Esophagus muscularis mucosa (tissue), 3 donors: Measurements from ENCODE around the gene CHMP2A.

Experiments
- CTCF ChIP-seq, 3 experiments: fragments of 200-600 bp in 2 of 3; fragments of 450-650 bp in 1 of 3; sonication (generic) in 2 of 3; IDR thresholded peaks; one replicate each; pipeline ENCODE4 v1.5.1; 2017 to 2019; ENCODE audit warnings: antibody characterized with exemption in 3 of 3, mild to moderate bottlenecking in 2 of 3, moderate library complexity in 1 of 3
- POLR2AphosphoS5 ChIP-seq, 2 donors: sonication (generic); formaldehyde crosslinking; IDR thresholded peaks; one replicate each; pipeline ENCODE4 v1.6.1; 2017; ENCODE audit warnings: antibody characterized with exemption in 2 of 2

- TF ChIP-seq CTCF (IDR thresholded peaks at IDR 0.05) (no peak), POLR2AphosphoS5 (IDR thresholded peaks at IDR 0.05) (peak; percentile 13 to 56)
Measured at GRCh38 chr19:58562122-58563033, 7.5 kb upstream of the CHMP2A start.
